Thoracic aorta (tissue), 2 donors: ENCODE measurements around the gene HTR4. TPM values are rescaled to one million over a fixed set of nuclear protein-coding genes. Genes with fewer than 3 reads are reported as not detected.

Experiments
- ATAC-seq: fragments of 150-250 bp; one replicate; pipeline ENCODE4 v1.8.0; 2017; ENCODE audit warnings: low read depth; ENCODE audit not compliant: insufficient number of reproducible peaks, low FRiP score
- DNase-seq: peaks from one replicate; pipeline ENCODE4 v3.0.0-alpha.2; 2020; ENCODE audit warnings: low spot score
- H3K27ac ChIP-seq, 2 donors: fragments of 200-600 bp; sonication (generic); 1 replicate in 1 of 2; 2 replicates in 1 of 2; pipeline ENCODE4 v1.5.1; 2016; ENCODE audit warnings: mild to moderate bottlenecking in 2 of 2, moderate library complexity in 2 of 2
- H3K27me3 ChIP-seq: fragments of 200-600 bp; sonication (generic); replicated peaks from 2 replicates; pipeline ENCODE4 v1.6.0; 2016; ENCODE audit warnings: mild to moderate bottlenecking; ENCODE audit not compliant: insufficient read depth
- H3K36me3 ChIP-seq: fragments of 200-600 bp; sonication (generic); one replicate; pipeline ENCODE4 v1.5.1; 2016
- H3K4me1 ChIP-seq, 2 donors: fragments of 200-600 bp; sonication (generic); 1 replicate in 1 of 2; 2 replicates in 1 of 2; pipeline versions ENCODE4 v1.5.1 to v1.6.0; 2016; ENCODE audit warnings: low read depth in 2 of 2, mild to moderate bottlenecking in 1 of 2; ENCODE audit not compliant: control insufficient read depth in 1 of 2
- H3K4me3 ChIP-seq: fragments of 200-600 bp; sonication (generic); 2 replicates; pipeline ENCODE4 v1.5.1; 2016; ENCODE audit warnings: mild to moderate bottlenecking
- H3K9me3 ChIP-seq: fragments of 200-600 bp; sonication (generic); 2 replicates; pipeline ENCODE4 v1.5.1; 2016
- CTCF ChIP-seq: fragments of 200-600 bp; sonication (generic); IDR thresholded peaks from one replicate; pipeline ENCODE4 v1.5.1; 2019; ENCODE audit warnings: antibody characterized with exemption
- total RNA-seq, 2 donors: library from RNA; depleted of rRNA; stranded (reverse); fragments of >200 nt; gene quantifications; one replicate each; pipeline versions ENCODE4 v1.1.0 to v1.2.3, GENCODE V29; 2016

The HTR4 gene
- total RNA-seq, 2 donors from 2014 or later: 3.9 to 7.8 TPM

GRCh38 chr5:148665431-148665830, 11.1 kb upstream of the HTR4 start:
- H3K36me3 ChIP-seq: no peaks in the 10 kb centered on the region
- no peak for DNase-seq
- H3K9me3 ChIP-seq: no peaks in the 10 kb centered on the region
- no peak overlapping the region for H3K27ac ChIP-seq
- no peaks in the 10 kb centered on the region for H3K27me3 ChIP-seq
- no peaks in the 10 kb centered on the region for H3K4me1 ChIP-seq
- no peak overlapping the region for H3K4me3 ChIP-seq
- no peak for ATAC-seq
- TF ChIP-seq CTCF: no peak

- no peaks in the 10 kb centered on the region for H3K36me3 ChIP-seq
- H3K4me1 ChIP-seq: no peaks in the 10 kb centered on the region
- H3K27ac ChIP-seq: no peak overlapping the region
- no peaks in the 10 kb centered on the region for H3K9me3 ChIP-seq
- no peak for DNase-seq
- TF ChIP-seq CTCF: no peak
- ATAC-seq: no peak
- no peaks in the 10 kb centered on the region for H3K27me3 ChIP-seq
- no peak overlapping the region for H3K4me3 ChIP-seq
These were observed 9.2 kb upstream of the HTR4 start for GRCh38 chr5:148663509-148663908.

GRCh38 chr5:148660346-148660660, 6.0 kb upstream of the HTR4 start:
- Histone ChIP-seq H3K9me3 (no peaks in the 10 kb centered on the region), H3K27ac (no peak overlapping the region), H3K27me3 (no peaks in the 10 kb centered on the region), H3K36me3 (no peaks in the 10 kb centered on the region), H3K4me1 (no peaks in the 10 kb centered on the region), H3K4me3 (no peak overlapping the region)
- DNase-seq (no peak), ATAC-seq (no peak)
- TF ChIP-seq CTCF: no peak

GRCh38 chr5:148659641-148660345, 5.5 kb upstream of the HTR4 start:
- DNase-seq: no peak

GRCh38 chr5:148653291-148653835, 964 bp downstream of the HTR4 start:
- Histone ChIP-seq H3K36me3 (no peaks in the 10 kb centered on the region), H3K27ac (no peak overlapping the region), H3K9me3 (no peaks in the 10 kb centered on the region), H3K4me1 (peaks cover 4 to 8% of the 10 kb centered on the region in 2 donors), H3K27me3 (no peaks in the 10 kb centered on the region), H3K4me3 (no peak overlapping the region)
- no peak for TF ChIP-seq CTCF
- DNase-seq (no peak), ATAC-seq (no peak)

More at GRCh38 chr5:148659641-148660345, 5.5 kb upstream of the HTR4 start:
- Histone ChIP-seq H3K36me3 (no peaks in the 10 kb centered on the region), H3K27ac (no peak overlapping the region), H3K9me3 (no peaks in the 10 kb centered on the region), H3K27me3 (no peaks in the 10 kb centered on the region), H3K4me3 (no peak overlapping the region), H3K4me1 (no peaks in the 10 kb centered on the region)
- no peak for TF ChIP-seq CTCF
- ATAC-seq: no peak
